Testis (tissue), 2 donors: ENCODE data around the gene ZNF503.

Source experiments
- POLR2A ChIP-seq: fragments of 450-650 bp; IDR thresholded peaks from one replicate; pipeline ENCODE4 v1.6.1; 2017; ENCODE audit warnings: antibody characterized with exemption, mild to moderate bottlenecking, moderate library complexity
- TF ChIP-seq, protein P1 (sequence below), 3 experiments: fragments of 450-650 bp in 2 of 3; fragments of 200-600 bp in 1 of 3; sonication (generic) in 1 of 3; IDR thresholded peaks; one replicate each; pipeline ENCODE4 v1.5.1; 2016 to 2019; ENCODE audit warnings: antibody characterized with exemption in 3 of 3, mild to moderate bottlenecking in 2 of 3, moderate library complexity in 1 of 3

GRCh38 chr10:75450644-75451640 lies 49.4 kb upstream of the ZNF503 start:
- TF ChIP-seq, protein P1, sequence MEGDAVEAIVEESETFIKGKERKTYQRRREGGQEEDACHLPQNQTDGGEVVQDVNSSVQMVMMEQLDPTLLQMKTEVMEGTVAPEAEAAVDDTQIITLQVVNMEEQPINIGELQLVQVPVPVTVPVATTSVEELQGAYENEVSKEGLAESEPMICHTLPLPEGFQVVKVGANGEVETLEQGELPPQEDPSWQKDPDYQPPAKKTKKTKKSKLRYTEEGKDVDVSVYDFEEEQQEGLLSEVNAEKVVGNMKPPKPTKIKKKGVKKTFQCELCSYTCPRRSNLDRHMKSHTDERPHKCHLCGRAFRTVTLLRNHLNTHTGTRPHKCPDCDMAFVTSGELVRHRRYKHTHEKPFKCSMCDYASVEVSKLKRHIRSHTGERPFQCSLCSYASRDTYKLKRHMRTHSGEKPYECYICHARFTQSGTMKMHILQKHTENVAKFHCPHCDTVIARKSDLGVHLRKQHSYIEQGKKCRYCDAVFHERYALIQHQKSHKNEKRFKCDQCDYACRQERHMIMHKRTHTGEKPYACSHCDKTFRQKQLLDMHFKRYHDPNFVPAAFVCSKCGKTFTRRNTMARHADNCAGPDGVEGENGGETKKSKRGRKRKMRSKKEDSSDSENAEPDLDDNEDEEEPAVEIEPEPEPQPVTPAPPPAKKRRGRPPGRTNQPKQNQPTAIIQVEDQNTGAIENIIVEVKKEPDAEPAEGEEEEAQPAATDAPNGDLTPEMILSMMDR (IDR thresholded peaks at IDR 0.05) = no peak
- TF ChIP-seq POLR2A = no peak
